ENCODE measurements around the gene SFMBT2. TPM values are rescaled to one million over a fixed set of nuclear protein-coding genes. Genes with fewer than 3 reads are reported as not detected.

The SFMBT2 gene
- polyA plus RNA-seq, 2 of the 4 experiments (the other 2 are of a cell fraction) = 9.6 to 10.2 TPM

DNA sequence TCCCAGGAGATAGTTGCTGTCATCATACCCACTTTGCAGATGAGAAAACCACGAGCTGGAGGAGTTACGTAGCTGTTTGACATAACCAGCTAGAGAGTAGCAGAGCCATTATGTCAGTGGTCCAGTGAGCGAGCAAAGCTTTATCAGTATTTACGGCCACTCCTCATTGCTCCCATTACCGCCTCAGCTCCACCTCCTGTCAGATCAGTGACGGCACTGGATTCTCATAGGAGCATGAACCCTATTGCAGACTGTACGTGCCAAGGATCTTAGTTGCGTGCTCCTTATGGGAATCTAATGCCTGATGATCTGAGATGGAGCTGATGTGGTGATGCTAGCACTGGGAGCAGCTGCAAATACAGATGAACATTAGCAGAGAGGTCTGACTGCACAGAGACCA is 9.2 kb upstream of the SFMBT2 start (continued):
- no peak for TF ChIP-seq HOXB5 (CRISPR knock-in tag; IDR thresholded peaks at IDR 0.05)
- TF ChIP-seq BHLHE40 (IDR thresholded peaks at IDR 0.05; ENCODE audit: low read depth, low read length) = no peak

DNA sequence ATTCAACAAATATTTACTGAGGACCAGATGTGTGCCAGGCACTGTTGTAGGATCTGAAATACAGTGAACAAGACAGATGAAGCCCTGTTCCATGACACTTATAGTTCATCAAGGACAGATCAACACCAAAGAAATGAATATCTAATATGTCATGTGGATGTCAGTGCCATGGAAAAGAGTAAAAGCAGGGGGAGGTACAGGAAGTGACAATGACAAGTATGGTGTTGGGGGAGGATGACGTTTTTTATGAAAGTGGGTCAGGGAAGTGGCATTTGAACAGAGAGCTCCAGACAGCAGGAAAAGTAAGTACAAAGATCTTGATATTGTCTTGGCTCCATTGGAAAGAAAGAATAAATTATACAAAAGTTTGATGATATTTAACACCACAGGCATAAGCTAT is 7.0 kb upstream of the SFMBT2 start:
- no peak for DNase-seq (ENCODE audit: low read depth in 1 of 2, low spot score in 1 of 2)
- no peak overlapping the region for H3K4me3 ChIP-seq
- ChIA-PET POLR2A (no interaction called here), CTCF (interaction anchor here (0.8 to 7.5 kb wide), 21 partner anchors 10 to 748 kb away, joined by 3 to 57 read pairs (median 5); no protein-coding TSS in a partner anchor)
- FAIRE-seq = no peak
- ATAC-seq = no peak
- no peak for TF ChIP-seq TFCP2L1 (CRISPR knock-in tag; IDR thresholded peaks at IDR 0.05)
- TF ChIP-seq CBX2 (IDR thresholded peaks at IDR 0.05; ENCODE audit: borderline replicate concordance, low read depth) = no peak
- TF ChIP-seq TP53 (CRISPR knock-in tag; IDR thresholded peaks at IDR 0.05) = no peak
- no peak for TF ChIP-seq FOSL2 (IDR thresholded peaks at IDR 0.05)
- TF ChIP-seq FOSL2 (CRISPR knock-in tag; IDR thresholded peaks at IDR 0.05) = no peak
- TF ChIP-seq NFE2L2 (conservative IDR thresholded peaks at IDR 0.05; ENCODE audit: low read length) = no peak
- TF ChIP-seq, protein P1, sequence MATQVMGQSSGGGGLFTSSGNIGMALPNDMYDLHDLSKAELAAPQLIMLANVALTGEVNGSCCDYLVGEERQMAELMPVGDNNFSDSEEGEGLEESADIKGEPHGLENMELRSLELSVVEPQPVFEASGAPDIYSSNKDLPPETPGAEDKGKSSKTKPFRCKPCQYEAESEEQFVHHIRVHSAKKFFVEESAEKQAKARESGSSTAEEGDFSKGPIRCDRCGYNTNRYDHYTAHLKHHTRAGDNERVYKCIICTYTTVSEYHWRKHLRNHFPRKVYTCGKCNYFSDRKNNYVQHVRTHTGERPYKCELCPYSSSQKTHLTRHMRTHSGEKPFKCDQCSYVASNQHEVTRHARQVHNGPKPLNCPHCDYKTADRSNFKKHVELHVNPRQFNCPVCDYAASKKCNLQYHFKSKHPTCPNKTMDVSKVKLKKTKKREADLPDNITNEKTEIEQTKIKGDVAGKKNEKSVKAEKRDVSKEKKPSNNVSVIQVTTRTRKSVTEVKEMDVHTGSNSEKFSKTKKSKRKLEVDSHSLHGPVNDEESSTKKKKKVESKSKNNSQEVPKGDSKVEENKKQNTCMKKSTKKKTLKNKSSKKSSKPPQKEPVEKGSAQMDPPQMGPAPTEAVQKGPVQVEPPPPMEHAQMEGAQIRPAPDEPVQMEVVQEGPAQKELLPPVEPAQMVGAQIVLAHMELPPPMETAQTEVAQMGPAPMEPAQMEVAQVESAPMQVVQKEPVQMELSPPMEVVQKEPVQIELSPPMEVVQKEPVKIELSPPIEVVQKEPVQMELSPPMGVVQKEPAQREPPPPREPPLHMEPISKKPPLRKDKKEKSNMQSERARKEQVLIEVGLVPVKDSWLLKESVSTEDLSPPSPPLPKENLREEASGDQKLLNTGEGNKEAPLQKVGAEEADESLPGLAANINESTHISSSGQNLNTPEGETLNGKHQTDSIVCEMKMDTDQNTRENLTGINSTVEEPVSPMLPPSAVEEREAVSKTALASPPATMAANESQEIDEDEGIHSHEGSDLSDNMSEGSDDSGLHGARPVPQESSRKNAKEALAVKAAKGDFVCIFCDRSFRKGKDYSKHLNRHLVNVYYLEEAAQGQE (IDR thresholded peaks at IDR 0.05) = no peak
- no peak for TF ChIP-seq EP300 (IDR thresholded peaks at IDR 0.05)
- TF ChIP-seq RNF2 (IDR thresholded peaks at IDR 0.05; ENCODE audit: borderline replicate concordance, low read depth) = no peak
- no peak for TF ChIP-seq CBX8 (IDR thresholded peaks at IDR 0.05)
- no peak for TF ChIP-seq MYC (IDR thresholded peaks at IDR 0.05; ENCODE audit: borderline replicate concordance, low read length)
- no peak for TF ChIP-seq HEYL (CRISPR knock-in tag; IDR thresholded peaks at IDR 0.05)
- H3K27ac ChIP-seq = no peak overlapping the region
- WGBS (ENCODE audit: missing lambda C conversion rate) = 17% methylated on average over 1 of the region's 1 CpG
- H3K4me2 ChIP-seq = no peak overlapping the region
- peaks cover 16% of the 10 kb centered on the region; the same call in 2 of the 3 replicates for H3K4me1 ChIP-seq
- no peaks in the 10 kb centered on the region for H3K9me3 ChIP-seq

DNA sequence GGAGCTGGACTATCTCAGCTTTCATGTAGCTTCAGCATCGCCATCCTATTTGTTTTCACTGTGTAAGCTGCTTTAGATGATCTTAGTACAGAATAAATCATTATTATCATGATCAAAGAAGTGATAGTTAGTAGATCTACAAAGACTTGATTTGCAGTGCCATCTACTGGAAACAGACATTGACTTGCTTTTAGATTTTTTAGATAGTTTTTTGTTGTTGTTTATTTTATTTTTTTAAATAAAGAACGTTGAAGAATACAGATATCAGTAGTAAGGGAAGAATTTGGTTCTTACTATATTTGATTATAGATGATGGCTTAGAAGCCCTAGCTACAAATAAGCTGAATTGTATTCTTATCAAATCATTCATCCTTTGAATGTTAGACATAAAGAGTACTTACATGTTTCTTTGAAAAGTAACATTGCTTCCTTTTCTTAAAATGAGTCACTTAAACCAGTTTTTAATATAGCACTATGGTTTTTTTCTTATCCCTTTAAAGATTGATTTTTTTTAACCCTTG is 6.3 kb upstream of the SFMBT2 start:
- Histone ChIP-seq H3K4me1 (peaks cover 16% of the 10 kb centered on the region; the same call in 2 of the 3 replicates), H3K9me3 (no peaks in the 10 kb centered on the region), H3K4me2 (no peak overlapping the region), H3K27ac (peak overlapping the region in 1 of 2 experiments; percentile 11; a peak in 1 of 6 replicates), H3K4me3 (no peak overlapping the region)
- 1% methylated on average over 2 of the region's 2 CpGs for WGBS (ENCODE audit: missing lambda C conversion rate)
- ATAC-seq = peak in 1 of 2 experiments; percentile 58; a peak in 3 of 6 replicates
- peak in 1 of 2 experiments; percentile 59 for DNase-seq (ENCODE audit: low read depth in 1 of 2, low spot score in 1 of 2)
- no peak for FAIRE-seq
- ChIA-PET CTCF (interaction anchor here (0.6 to 7.5 kb wide), 36 partner anchors 9 to 1000 kb away, joined by 3 to 57 read pairs (median 3); no protein-coding TSS in a partner anchor), POLR2A (no interaction called here)
- TF ChIP-seq, protein P2, sequence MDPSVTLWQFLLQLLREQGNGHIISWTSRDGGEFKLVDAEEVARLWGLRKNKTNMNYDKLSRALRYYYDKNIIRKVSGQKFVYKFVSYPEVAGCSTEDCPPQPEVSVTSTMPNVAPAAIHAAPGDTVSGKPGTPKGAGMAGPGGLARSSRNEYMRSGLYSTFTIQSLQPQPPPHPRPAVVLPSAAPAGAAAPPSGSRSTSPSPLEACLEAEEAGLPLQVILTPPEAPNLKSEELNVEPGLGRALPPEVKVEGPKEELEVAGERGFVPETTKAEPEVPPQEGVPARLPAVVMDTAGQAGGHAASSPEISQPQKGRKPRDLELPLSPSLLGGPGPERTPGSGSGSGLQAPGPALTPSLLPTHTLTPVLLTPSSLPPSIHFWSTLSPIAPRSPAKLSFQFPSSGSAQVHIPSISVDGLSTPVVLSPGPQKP (IDR thresholded peaks at IDR 0.05; ENCODE audit: low read depth, low read length) = no peak
- no peak for TF ChIP-seq EHMT2 (IDR thresholded peaks at IDR 0.05; ENCODE audit: low read depth)
- no peak for TF ChIP-seq MYC (IDR thresholded peaks at IDR 0.05; ENCODE audit: borderline replicate concordance, low read length)
- peak; percentile 89 to 93 for TF ChIP-seq RAD21 (conservative IDR thresholded peaks at IDR 0.05 in 1 of 2, IDR thresholded peaks at IDR 0.05 in 1 of 2)
- TF ChIP-seq, protein P3, sequence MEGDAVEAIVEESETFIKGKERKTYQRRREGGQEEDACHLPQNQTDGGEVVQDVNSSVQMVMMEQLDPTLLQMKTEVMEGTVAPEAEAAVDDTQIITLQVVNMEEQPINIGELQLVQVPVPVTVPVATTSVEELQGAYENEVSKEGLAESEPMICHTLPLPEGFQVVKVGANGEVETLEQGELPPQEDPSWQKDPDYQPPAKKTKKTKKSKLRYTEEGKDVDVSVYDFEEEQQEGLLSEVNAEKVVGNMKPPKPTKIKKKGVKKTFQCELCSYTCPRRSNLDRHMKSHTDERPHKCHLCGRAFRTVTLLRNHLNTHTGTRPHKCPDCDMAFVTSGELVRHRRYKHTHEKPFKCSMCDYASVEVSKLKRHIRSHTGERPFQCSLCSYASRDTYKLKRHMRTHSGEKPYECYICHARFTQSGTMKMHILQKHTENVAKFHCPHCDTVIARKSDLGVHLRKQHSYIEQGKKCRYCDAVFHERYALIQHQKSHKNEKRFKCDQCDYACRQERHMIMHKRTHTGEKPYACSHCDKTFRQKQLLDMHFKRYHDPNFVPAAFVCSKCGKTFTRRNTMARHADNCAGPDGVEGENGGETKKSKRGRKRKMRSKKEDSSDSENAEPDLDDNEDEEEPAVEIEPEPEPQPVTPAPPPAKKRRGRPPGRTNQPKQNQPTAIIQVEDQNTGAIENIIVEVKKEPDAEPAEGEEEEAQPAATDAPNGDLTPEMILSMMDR (IDR thresholded peaks at IDR 0.05) = peak; percentile 81
- no peak for TF ChIP-seq RNF2 (IDR thresholded peaks at IDR 0.05; ENCODE audit: borderline replicate concordance, low read depth)
- TF ChIP-seq, protein P4, sequence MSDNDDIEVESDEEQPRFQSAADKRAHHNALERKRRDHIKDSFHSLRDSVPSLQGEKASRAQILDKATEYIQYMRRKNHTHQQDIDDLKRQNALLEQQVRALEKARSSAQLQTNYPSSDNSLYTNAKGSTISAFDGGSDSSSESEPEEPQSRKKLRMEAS (IDR thresholded peaks at IDR 0.05) = no peak
- no peak for TF ChIP-seq EP300 (IDR thresholded peaks at IDR 0.05)
- TF ChIP-seq SMC3 (IDR thresholded peaks at IDR 0.05) = peak; percentile 85
- TF ChIP-seq JUN (IDR thresholded peaks at IDR 0.05) = no peak
- TF ChIP-seq, protein P5, sequence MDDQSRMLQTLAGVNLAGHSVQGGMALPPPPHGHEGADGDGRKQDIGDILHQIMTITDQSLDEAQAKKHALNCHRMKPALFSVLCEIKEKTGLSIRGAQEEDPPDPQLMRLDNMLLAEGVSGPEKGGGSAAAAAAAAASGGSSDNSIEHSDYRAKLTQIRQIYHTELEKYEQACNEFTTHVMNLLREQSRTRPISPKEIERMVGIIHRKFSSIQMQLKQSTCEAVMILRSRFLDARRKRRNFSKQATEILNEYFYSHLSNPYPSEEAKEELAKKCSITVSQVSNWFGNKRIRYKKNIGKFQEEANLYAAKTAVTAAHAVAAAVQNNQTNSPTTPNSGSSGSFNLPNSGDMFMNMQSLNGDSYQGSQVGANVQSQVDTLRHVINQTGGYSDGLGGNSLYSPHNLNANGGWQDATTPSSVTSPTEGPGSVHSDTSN (IDR thresholded peaks at IDR 0.05) = no peak
- TF ChIP-seq NPAS2 (CRISPR knock-in tag; IDR thresholded peaks at IDR 0.05; ENCODE audit: borderline replicate concordance) = no peak
- TF ChIP-seq MAZ (IDR thresholded peaks at IDR 0.05; ENCODE audit: borderline replicate concordance, low read depth, low read length) = no peak
- no peak for TF ChIP-seq ZFP36 (IDR thresholded peaks at IDR 0.05; ENCODE audit: borderline replicate concordance, partially characterized antibody)
- TF ChIP-seq CBX8 (IDR thresholded peaks at IDR 0.05) = no peak
- no peak for TF ChIP-seq ZSCAN20 (CRISPR knock-in tag; IDR thresholded peaks at IDR 0.05)
- TF ChIP-seq POLR2AphosphoS2 (conservative IDR thresholded peaks at IDR 0.05; ENCODE audit: low read length) = no peak
- TF ChIP-seq FOXS1 (CRISPR knock-in tag; IDR thresholded peaks at IDR 0.05) = no peak
- no peak for TF ChIP-seq CBX2 (IDR thresholded peaks at IDR 0.05; ENCODE audit: borderline replicate concordance, low read depth)
